Testis (tissue), 2 donors: ENCODE results near the gene AOC3.

Experiments
- POLR2A ChIP-seq: fragments of 450-650 bp; IDR thresholded peaks from one replicate; pipeline ENCODE4 v1.6.1; 2017; ENCODE audit warnings: antibody characterized with exemption, mild to moderate bottlenecking, moderate library complexity
- TF ChIP-seq, protein P1 (sequence below), 3 experiments: fragments of 450-650 bp in 2 of 3; fragments of 200-600 bp in 1 of 3; sonication (generic) in 1 of 3; IDR thresholded peaks; one replicate each; pipeline ENCODE4 v1.5.1; 2016 to 2019; ENCODE audit warnings: antibody characterized with exemption in 3 of 3, mild to moderate bottlenecking in 2 of 3, moderate library complexity in 1 of 3

DNA sequence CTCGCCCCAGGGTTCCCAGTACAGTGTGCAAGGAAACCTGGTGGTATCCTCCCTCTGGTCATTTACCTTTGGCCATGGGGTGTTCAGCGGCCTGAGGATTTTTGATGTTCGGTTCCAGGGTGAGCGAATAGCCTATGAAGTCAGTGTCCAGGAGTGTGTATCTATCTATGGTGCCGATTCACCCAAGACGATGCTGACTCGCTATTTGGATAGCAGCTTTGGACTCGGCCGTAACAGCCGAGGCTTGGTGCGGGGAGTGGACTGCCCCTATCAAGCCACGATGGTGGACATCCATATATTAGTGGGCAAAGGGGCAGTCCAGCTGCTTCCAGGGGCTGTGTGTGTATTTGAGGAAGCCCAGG, 5.5 kb upstream of the AOC3 start:
- TF ChIP-seq POLR2A = no peak
- TF ChIP-seq, protein P1, sequence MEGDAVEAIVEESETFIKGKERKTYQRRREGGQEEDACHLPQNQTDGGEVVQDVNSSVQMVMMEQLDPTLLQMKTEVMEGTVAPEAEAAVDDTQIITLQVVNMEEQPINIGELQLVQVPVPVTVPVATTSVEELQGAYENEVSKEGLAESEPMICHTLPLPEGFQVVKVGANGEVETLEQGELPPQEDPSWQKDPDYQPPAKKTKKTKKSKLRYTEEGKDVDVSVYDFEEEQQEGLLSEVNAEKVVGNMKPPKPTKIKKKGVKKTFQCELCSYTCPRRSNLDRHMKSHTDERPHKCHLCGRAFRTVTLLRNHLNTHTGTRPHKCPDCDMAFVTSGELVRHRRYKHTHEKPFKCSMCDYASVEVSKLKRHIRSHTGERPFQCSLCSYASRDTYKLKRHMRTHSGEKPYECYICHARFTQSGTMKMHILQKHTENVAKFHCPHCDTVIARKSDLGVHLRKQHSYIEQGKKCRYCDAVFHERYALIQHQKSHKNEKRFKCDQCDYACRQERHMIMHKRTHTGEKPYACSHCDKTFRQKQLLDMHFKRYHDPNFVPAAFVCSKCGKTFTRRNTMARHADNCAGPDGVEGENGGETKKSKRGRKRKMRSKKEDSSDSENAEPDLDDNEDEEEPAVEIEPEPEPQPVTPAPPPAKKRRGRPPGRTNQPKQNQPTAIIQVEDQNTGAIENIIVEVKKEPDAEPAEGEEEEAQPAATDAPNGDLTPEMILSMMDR (IDR thresholded peaks at IDR 0.05) = no peak
